Karpas-422 (cell line): ENCODE results near the gene PLEKHG3. TPM values are rescaled to one million over a fixed set of nuclear protein-coding genes. Genes with fewer than 3 reads are reported as not detected.

ENCODE experiments used
- DNase-seq: peaks from one replicate; pipeline ENCODE4 v3.0.0-alpha.2; 2015
- H2AFZ ChIP-seq: fragments of 200-600 bp; sonication (generic); 2 replicates; pipeline ENCODE4 v1.6.1; 2014; ENCODE audit warnings: antibody characterized with exemption, low read length, mixed read lengths
- H3K27ac ChIP-seq: fragments of 200-600 bp; sonication (generic); 2 replicates; pipeline ENCODE4 v1.5.1; 2014; ENCODE audit warnings: mild to moderate bottlenecking, low read length, moderate library complexity
- H3K27me3 ChIP-seq: fragments of 200-600 bp; sonication (generic); 2 replicates; pipeline ENCODE4 v1.6.1; 2014; ENCODE audit warnings: low read length, mixed read lengths
- H3K36me3 ChIP-seq: fragments of 200-600 bp; sonication (generic); 2 replicates; pipeline ENCODE4 v1.6.1; 2014; ENCODE audit warnings: low read length, mixed read lengths; ENCODE audit not compliant: insufficient read depth
- H3K4me1 ChIP-seq: fragments of 200-600 bp; sonication (generic); 2 replicates; pipeline ENCODE4 v1.6.1; 2014; ENCODE audit warnings: mild to moderate bottlenecking, low read length, mixed read lengths
- H3K4me2 ChIP-seq: fragments of 200-600 bp; sonication (generic); 2 replicates; pipeline ENCODE4 v1.6.1; 2014; ENCODE audit warnings: low read length, low read depth, mild to moderate bottlenecking; ENCODE audit not compliant: poor library complexity, severe bottlenecking
- H3K4me3 ChIP-seq: fragments of 200-600 bp; sonication (generic); 2 replicates; pipeline ENCODE4 v1.5.1; 2014; ENCODE audit warnings: mild to moderate bottlenecking, antibody characterized with exemption, low read length, mixed read lengths
- H3K79me2 ChIP-seq: fragments of 200-600 bp; sonication (generic); 2 replicates; pipeline ENCODE4 v1.6.1; 2014; ENCODE audit warnings: mild to moderate bottlenecking, low read length, mixed read lengths
- H3K9ac ChIP-seq: fragments of 200-600 bp; sonication (generic); 2 replicates; pipeline ENCODE4 v1.6.0; 2014; ENCODE audit warnings: low read length
- H3K9me2 ChIP-seq: fragments of 200-600 bp; sonication (generic), shearing (Covaris generic); replicated peaks from 2 replicates; pipeline ENCODE4 v1.6.0; 2014; ENCODE audit warnings: mild to moderate bottlenecking, low read length, moderate library complexity; ENCODE audit not compliant: insufficient read depth
- H3K9me3 ChIP-seq: fragments of 300-700, 200-600 bp; sonication (generic); 2 replicates; pipeline ENCODE4 v1.6.1; 2014; ENCODE audit warnings: low read length, mixed read lengths
- H4K20me1 ChIP-seq: fragments of 200-600 bp; sonication (generic); 2 replicates; pipeline ENCODE4 v1.6.1; 2014; ENCODE audit warnings: mild to moderate bottlenecking, antibody characterized with exemption, low read length, low read depth; ENCODE audit not compliant: insufficient read depth
- total RNA-seq: library from RNA; depleted of rRNA; stranded (reverse); fragments of >200 nt; shearing (Covaris generic); gene quantifications from 2 replicates; pipeline ENCODE4 v1.2.3, GENCODE V29; 2014; ENCODE audit warnings: low replicate concordance; rRNA removed

PLEKHG3 gene
- total RNA-seq, 1 experiment from 2014 or later: not detected

GRCh38 chr14:64795211-64795610 is 91.0 kb downstream of the PLEKHG3 start:
- Histone ChIP-seq H4K20me1 (no peaks in the 10 kb centered on the region), H3K27ac (no peak overlapping the region), H2AFZ (no peak overlapping the region), H3K4me3 (no peak overlapping the region), H3K9me2 (no peaks in the 10 kb centered on the region), H3K4me1 (no peaks in the 10 kb centered on the region), H3K9me3 (no peaks in the 10 kb centered on the region), H3K27me3 (no peaks in the 10 kb centered on the region), H3K36me3 (no peaks in the 10 kb centered on the region), H3K4me2 (no peak overlapping the region), H3K79me2 (no peaks in the 10 kb centered on the region), H3K9ac (no peak overlapping the region)
- no peak for DNase-seq

- no peaks in the 10 kb centered on the region for H4K20me1 ChIP-seq
- H3K27ac ChIP-seq: no peak overlapping the region
- H3K9ac ChIP-seq: no peak overlapping the region
- H3K9me3 ChIP-seq: no peaks in the 10 kb centered on the region
- H3K9me2 ChIP-seq: no peaks in the 10 kb centered on the region
- no peaks in the 10 kb centered on the region for H3K79me2 ChIP-seq
- no peaks in the 10 kb centered on the region for H3K4me1 ChIP-seq
- no peak overlapping the region for H3K4me3 ChIP-seq
- no peak overlapping the region for H2AFZ ChIP-seq
- no peaks in the 10 kb centered on the region for H3K36me3 ChIP-seq
- no peak for DNase-seq
- no peak overlapping the region for H3K4me2 ChIP-seq
- H3K27me3 ChIP-seq: no peaks in the 10 kb centered on the region
These were observed 91.7 kb downstream of the PLEKHG3 start for GRCh38 chr14:64795921-64796320.

- H3K9me3 ChIP-seq: no peaks in the 10 kb centered on the region
- DNase-seq: no peak
- no peak overlapping the region for H3K4me3 ChIP-seq
- no peak overlapping the region for H2AFZ ChIP-seq
- H3K36me3 ChIP-seq: no peaks in the 10 kb centered on the region
- H3K27me3 ChIP-seq: no peaks in the 10 kb centered on the region
- H3K9me2 ChIP-seq: no peaks in the 10 kb centered on the region
- no peaks in the 10 kb centered on the region for H3K79me2 ChIP-seq
- no peaks in the 10 kb centered on the region for H4K20me1 ChIP-seq
- no peak overlapping the region for H3K27ac ChIP-seq
- H3K9ac ChIP-seq: no peak overlapping the region
- H3K4me2 ChIP-seq: no peak overlapping the region
- no peaks in the 10 kb centered on the region for H3K4me1 ChIP-seq
These were observed 92.1 kb downstream of the PLEKHG3 start for GRCh38 chr14:64796369-64796768.

- Histone ChIP-seq H3K27ac (no peak overlapping the region), H3K36me3 (no peaks in the 10 kb centered on the region), H3K4me1 (no peaks in the 10 kb centered on the region), H4K20me1 (no peaks in the 10 kb centered on the region), H2AFZ (no peak overlapping the region), H3K9ac (no peak overlapping the region), H3K79me2 (no peaks in the 10 kb centered on the region), H3K4me2 (no peak overlapping the region), H3K9me2 (no peaks in the 10 kb centered on the region), H3K27me3 (no peaks in the 10 kb centered on the region), H3K4me3 (no peak overlapping the region), H3K9me3 (no peaks in the 10 kb centered on the region)
- DNase-seq: no peak
These were observed 95.3 kb downstream of the PLEKHG3 start for GRCh38 chr14:64799555-64799954.

Other genes with a start within 250 kb of the PLEKHG3 start
- 0.22 and 0.56 TPM in 2 replicates for gene AKAP5, start 238.9 kb upstream of the PLEKHG3 start, total RNA-seq
- 19.6 and 26.3 TPM in 2 replicates for gene ZBTB25, start 200.6 kb upstream of the PLEKHG3 start, total RNA-seq
- 61.2 and 97.5 TPM in 2 replicates for gene ZBTB1, start 199.7 kb upstream of the PLEKHG3 start, total RNA-seq
- gene HSPA2, start 163.7 kb upstream of the PLEKHG3 start, total RNA-seq: 0.15 and 0.22 TPM in 2 replicates
- gene PPP1R36, start 154.5 kb upstream of the PLEKHG3 start, total RNA-seq: 0.18 and 1.7 TPM in 2 replicates
- not detected in 2 replicates for gene SPTB, start 175.5 kb downstream of the PLEKHG3 start, total RNA-seq
- gene CHURC1, start 210.0 kb downstream of the PLEKHG3 start, total RNA-seq: 84.9 and 136 TPM in 2 replicates
- gene GPX2, start 238.3 kb downstream of the PLEKHG3 start, total RNA-seq: not detected in 2 replicates